Stimulated activated CD8-positive, alpha-beta memory T cell treated with anti-CD3 and anti-CD28 coated beads, Interleukin-4, amount 100 ng/mL, for 48 hours (primary cell): ENCODE measurements around the gene UGGT1.
"Not testable (repeated sequence)": the region's sequence is repeated elsewhere in the genome, so short reads cannot be mapped to it uniquely, and the experiment has no call there.

Experiments used
- DNase-seq: peaks from one replicate; pipeline ENCODE4 v3.0.0-alpha.2; 2020

UGGT1 gene

DNA sequence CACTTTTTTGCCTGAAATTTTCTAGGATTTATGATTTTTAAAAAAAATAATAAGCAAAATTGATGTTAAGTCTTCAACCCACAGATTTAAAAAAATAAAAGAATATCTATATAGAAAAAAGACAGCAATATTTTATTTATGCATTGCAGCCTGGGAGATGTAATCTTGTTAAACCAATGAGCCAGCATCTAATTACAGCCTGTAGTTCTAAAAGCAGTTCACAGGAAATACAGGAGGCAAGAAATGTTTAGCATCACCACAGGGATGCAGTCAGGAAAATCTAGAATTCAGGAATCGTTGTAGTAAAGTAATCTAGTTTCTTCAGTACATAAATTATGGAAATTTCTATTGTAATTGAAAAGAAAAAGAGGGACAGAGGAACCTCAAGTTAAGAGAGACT, 17.2 kb downstream of the UGGT1 start:
- no peak for DNase-seq

DNA sequence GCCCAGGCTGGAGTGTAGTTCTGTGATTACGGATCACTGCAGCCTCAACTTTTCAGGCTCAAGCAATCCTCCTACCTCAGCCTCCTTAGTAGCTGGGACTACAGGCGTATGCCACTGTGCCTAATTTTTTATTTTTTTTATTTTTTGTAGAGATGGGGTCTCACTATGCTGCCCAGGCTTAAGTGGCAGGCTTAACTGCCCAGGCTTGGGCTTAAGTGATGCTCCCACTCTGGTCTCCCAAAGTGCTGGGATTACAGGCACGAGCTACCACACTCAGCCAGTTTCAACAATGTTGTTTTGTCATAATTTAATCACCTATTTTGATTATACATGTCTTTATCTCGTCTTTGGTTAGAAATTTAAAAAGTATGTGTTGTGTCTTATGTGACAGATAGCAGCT, 18.2 kb downstream of the UGGT1 start:
- no peak for DNase-seq

DNA sequence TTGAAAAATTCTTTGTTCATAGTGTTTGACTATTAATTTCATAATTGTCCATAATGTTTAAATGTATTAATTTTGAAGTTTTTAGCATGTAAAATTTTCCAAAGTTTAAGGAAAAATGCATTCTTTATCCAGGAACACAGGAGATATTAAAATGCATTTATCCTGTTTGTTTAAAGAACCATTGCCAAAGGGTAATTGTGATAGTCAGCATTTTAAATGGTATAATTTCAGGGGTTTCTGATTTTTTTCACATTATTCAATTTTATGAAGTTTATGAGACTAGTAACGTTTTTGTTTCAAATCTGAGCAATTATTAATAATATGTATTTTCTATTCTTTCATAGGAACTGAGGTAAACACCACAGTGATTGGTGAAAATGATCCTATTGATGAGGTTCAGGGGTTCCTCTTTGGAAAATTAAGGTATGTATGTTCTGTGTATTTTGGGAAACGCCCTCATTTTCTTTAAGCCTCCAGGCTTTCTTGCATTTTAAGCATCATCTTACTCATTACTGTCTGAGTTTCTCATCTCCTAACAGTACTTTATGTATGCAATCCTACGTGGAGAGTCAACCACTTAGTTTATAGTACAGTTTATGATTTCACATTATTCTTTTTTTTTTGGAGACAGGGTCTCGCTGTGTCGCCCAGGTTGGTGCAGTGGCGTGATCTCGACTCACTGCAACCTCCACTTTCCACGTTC, 25.1 kb downstream of the UGGT1 start:
- DNase-seq = no peak

DNA sequence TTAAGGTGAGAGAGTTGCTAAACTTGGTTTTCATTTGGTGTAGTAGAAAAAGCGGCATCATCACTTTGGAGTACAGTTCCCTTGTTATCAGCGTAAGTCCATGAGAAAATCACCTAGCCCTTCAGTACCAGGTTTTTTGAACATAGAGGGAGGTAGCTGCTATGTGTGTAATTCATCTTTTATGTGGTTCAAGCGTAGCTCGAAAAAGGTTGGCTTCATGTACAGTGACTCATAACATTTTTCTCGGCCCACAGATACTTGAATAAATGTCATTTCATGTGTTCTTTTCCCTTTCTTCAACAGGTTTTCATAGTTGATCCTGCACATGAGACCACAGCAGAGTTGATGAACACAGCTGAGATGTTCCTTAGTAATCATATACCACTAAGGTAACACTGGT, 43.6 kb downstream of the UGGT1 start:
- DNase-seq = no peak

DNA sequence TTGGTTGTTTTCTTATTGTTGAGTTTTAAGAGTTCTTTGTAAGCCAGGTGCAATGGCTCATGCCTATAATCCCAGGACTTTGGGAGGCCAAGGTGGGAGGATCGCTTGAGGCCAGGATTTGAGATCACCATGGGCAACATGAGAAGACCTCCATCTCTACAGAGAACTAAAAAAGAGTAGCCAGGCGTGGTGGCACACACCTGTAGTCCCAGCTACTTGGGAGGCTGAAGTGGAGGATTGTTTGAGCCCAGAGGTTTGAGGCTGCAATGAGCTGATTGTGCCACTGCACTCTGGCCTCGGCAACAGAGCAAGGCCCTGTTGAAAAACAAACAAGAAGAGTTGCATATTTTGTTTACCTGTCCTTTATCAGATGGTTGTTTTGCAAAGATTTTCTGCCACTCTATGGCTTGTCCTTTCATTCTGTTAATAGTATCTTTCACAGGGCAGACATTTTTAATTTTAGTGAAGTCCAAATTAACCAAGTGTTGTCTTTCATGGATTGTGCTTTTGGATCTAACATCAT, 46.2 kb downstream of the UGGT1 start:
- DNase-seq = no peak

DNA sequence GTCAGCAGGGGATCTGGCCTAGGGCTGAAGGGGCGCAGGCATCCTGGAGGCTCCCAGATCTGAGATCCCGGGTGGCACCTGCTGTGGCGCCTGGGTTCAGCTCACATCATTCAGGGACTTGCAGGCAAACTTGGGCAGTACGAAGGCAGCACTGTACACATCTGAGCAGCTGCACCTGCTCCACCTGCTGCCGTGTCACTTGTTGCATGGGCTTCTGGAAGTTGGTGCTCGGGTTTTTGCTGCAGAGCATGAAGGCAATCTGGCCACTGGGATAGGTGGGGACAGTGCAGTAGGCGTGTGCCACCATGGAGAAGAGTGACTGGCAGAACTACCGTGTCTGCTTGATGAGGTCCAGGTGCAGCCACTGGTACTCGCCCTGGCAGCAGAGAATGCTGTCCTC, 48.6 kb downstream of the UGGT1 start:
- no peak for DNase-seq

DNA sequence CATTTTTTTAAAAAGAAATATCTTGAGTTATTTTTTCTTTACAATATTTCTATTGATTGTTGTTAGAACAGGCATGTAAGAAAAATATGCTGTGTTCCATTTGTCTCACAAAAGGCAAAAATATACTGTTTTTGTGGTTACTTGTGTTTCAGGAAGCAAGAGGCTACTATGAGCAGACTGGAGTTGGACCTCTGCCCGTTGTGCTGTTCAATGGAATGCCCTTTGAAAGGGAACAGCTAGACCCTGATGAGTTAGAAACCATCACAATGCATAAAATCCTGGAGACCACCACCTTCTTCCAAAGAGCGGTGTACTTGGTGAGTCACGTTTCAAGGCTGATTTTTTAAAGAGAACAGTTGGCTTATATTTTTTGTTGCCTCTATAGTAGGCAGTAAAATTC, 54.7 kb downstream of the UGGT1 start:
- no peak for DNase-seq

DNA sequence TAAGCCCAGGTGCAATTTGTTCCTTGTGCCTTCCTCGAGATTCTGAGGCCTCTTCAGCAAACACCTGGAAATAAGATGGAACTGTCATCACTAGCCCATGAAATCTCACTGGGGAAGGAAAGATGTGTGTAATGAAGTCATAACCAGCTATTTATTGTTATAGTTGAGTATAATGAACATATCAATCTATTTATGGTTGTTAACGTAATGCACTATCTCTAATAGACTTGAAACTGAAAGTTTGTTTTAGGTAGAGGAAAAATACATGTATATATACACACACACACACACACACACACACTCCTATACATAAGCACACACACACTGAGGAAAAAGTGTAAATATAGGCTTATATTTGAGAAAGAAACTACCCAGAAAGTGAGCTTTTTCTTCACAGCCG, 62.8 kb downstream of the UGGT1 start:
- DNase-seq = no peak

DNA sequence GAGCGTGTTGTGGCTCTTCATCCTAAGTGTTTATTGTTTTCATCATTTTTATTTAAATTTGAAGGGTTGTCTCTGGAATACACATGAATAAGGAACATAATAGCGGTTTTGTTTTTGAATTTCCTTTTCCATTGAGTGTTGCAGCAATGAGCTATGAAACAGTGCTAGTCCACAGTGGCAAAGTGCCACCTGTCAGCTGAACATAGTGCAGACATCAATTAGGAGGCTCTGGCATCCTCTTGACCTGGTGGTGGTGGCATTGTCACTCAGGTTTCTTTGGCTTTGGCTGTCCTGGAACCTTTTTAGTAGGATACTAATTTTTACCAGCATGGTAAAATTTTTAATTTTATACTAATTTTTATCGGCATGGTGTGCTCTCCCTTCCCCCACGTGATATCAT, 63.2 kb downstream of the UGGT1 start:
- DNase-seq = no peak

DNA sequence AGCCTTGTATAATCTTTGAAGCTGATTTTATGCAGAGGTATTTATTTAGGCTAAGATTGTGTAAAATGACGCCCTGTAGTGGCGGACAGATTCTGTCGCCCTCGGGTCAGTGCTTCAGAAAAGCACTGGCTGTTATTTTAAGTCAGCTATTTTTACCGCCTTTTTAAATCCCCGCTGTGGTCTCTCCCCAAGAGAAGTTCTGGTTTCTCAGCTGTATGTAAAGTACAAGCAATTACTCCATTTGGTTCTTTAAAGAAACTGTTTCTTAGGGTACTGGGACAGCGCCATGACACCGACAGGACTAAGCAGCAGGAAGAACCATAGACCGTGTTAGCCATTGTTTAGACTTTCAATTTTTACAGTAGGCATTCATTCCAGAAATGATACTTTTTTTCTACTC, 65.0 kb downstream of the UGGT1 start:
- no peak for DNase-seq

DNA sequence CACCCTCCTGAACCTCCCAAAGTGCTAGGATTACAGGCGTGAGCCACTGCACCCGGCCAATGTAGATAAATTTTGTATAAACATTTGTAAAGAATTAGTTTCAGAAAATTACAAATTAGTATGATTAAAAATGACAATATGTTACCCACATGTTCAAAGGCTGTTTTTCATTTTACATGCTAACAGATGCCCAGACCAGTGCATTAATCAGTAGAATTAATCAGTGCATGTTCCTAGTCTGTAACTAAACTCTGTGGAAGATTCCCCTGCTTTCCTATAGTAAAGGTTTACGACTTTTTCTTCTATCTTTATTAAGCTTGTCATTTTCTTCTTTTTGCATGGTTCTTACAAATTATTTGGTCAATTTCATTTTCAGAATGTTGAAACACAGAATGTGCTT, 65.8 kb downstream of the UGGT1 start:
- no peak for DNase-seq

DNA sequence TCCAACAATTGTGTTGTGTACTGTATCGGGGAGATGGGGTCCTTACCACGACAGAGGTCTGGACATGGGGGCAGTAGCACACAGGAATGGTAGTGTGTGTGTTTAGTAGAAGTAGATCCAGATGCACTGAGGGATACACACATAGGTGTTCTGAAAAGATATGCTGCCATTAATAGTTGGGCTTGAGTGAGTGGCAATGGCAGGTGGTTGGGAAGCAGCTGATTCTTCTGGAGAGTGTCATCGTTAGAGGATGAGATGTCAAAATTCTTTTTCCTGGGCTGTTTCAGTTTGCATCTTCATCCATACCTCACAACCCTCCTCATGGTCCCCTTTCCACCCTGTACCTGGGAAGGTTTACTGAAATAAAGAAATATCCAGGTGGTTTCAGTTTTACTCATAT, 66.6 kb downstream of the UGGT1 start:
- DNase-seq = no peak

DNA sequence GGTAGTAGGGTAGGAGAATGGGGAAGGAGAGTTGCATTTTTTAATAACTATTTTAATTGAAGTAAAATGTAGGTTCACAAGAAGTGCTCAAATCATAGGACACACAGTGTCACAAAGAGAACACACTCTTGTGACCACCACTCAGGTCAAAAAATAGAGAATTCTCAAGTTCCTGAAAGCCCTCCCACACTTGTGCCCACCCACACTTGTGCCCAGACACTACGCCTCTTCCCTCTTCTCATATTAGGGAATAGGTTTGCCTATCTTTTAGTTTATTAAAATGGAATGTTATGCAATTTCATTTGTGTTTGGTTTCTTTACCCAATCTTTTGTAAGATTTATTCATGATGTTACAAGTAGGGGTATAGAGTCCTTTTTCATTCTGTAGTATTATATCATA, 67.2 kb downstream of the UGGT1 start:
- DNase-seq = no peak

DNA sequence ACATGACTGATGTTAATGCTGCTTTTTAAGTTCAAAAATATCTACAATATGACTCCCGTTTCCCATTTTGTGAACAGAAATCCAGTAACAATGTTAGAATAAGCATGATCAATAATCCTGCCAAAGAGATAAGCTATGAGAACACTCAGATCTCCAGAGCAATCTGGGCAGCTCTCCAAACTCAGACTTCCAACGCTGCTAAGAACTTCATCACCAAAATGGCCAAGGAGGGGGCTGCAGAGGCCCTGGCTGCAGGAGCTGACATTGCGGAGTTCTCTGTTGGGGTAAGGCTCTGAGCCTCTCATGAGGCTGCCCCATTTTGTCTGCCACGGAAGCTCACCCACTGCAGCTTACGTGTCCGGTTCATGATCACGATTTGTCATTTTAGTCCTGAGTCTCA, 68.4 kb downstream of the UGGT1 start:
- no peak for DNase-seq

DNA sequence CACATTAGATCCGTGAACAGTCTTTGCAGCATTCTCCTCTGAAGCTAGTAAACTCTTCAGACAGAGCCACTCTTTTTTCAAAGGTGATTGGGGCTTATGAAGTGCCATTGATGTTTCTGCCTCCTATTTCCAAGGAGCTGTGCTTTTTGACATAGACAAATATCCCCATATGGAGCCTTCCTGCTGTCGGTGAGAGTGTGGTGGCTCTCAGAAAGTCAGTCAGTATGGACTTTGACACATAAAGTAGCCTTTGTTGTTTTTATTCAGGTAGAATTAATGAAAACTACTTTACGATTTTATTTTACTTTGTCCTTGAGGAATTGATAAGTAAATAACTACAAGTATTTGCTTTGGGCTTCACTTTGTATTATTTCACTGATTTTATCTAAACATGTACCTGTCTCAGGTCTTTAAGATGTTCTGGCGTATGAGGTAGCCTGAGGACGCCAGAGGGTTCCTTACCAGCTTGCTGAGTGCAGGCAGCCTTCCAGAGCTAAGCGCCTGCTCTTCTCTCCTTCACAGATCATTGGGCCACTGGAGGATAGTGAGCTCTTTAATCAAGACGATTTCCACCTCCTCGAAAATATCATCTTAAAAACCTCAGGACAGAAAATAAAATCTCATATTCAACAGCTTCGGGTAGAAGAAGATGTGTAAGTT, 69.7 kb downstream of the UGGT1 start:
- no peak for DNase-seq

DNA sequence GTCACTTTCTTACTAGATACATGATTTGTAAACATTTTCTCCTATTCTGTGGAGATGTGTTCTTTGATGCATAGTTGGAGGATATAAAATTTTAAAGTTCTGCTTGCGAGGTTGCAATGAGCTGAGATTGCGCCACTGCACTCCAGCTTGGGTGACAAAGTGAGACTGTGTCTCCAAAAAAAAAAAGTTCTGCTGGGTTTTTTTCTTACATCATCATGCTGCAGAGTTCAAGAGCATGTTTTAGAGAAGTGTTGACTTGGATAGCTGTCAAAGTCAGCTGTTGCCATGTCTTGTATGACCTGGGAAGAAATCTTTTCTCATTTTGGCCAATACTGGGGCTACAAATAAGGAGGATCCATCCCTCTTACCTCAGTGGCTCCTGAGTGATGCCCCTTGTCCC, 71.3 kb downstream of the UGGT1 start:
- no peak for DNase-seq

DNA sequence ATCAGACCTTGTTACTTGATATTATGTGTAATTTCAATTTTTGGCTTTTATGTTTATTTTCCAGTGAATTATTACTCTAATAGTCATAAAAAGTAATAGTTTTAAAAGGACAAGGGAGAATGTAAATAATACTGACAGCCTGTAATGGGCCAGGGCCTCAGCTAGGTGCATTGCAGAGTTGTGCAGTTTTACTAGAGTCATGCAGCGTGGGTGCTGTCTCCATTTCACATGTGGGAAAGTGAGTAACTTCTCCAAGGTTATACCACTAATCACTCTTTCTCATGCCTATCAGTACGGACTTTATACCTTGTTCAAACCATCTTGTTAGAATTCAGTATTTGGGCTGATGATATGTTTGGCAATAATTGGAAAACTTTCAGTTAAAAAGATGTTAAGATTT, 73.3 kb downstream of the UGGT1 start:
- DNase-seq = no peak

DNA sequence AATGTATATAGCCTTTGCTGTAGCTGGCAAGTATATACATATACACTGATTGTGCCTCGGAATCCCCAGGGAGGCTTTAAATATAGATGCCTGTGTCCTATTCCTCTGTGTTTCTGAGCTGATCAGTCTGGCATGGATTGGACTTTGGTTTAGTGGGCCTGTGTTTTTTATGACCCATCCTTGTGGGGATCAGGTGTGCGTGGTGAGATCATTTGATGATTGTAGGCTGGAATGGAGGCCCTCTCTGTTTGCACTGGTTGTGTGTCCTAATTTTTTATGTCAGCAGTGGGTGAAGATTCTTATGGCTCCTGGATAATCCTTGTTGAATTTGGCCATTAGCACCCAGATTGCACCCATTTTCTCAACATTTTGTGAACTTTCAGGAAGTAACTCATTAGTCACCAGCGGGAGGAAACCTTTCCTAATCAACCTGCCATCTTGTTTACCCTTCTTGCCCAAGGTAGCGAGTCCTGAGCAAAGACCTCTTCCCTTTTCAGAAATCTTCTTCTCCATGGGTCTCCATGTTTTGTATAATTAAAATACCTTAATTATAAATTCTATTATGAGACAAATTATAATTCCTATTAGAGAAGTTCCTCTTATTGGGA, 75.8 kb downstream of the UGGT1 start:
- DNase-seq = no peak

DNA sequence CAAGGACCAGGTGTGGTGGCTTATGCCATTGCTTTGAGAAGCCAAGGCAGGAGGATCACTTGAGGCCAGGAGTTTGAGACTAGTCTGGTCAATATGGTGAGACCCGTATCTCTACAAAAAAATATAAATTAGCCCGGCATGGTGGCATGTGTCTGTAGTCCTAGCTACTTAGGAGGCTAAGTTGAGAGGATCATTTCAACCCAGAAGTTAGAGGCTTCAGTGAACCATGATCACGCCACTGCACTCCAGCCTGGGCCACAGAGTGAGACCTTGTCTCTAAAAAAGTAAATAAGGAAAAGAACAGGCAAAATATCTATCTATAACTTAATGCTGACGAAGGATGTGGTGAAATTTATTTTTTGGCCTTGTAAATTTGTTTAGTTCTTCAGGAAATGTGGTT, 78.1 kb downstream of the UGGT1 start:
- no peak for DNase-seq

DNA sequence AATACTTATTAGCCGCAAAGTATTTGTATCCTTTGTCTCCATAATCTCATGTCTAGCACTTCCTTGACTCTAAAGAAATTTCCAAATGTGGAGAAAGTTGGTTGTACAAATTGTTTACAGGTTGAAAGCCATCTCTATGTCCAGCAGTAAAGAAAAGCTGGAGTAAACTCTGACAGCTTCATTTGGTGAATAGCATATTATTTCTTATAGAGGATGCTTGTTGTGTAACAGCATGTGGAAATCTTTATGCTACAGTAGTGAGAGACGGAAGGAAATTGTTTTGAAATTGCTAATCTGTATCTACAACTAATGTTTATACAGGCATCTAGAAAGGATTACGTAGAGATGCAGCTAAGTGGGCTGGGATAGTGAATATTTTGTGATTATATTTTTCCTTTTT, 78.5 kb downstream of the UGGT1 start:
- DNase-seq = no peak

DNA sequence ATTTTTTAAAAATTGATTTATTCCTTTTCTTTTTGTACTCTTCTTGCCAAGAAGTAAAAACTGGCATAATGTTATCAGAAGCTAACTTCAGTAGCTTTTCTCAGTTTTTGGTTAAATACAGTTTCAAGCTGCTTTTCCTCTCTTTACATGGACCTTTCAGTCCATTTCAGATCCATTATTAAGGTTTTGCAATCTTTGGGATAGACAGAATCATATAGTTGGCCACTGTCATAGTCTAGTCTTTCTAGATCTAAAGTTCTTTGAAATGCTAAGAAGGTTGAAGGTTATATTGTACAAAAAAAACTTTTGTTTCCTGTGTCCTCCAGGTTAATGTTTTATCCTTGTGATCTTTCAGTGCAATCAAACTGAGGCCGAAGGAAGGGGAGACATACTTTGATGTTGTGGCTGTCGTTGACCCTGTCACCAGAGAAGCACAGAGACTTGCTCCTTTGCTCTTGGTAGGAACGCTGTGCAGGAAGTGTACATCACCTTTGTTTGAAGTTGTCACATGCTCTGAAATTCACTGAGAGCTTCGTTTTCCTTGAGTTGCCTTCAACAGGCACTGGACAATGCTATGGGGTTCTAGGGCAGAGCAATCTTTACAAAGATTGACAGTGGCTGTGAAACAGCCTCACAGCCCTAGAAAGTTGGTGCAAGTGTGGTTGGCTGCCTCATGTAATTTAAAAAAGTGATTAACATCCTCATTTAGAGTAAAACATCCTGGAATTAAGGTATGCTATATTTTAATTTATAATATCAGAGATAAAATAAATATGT, 79.1 kb downstream of the UGGT1 start:
- DNase-seq = no peak

DNA sequence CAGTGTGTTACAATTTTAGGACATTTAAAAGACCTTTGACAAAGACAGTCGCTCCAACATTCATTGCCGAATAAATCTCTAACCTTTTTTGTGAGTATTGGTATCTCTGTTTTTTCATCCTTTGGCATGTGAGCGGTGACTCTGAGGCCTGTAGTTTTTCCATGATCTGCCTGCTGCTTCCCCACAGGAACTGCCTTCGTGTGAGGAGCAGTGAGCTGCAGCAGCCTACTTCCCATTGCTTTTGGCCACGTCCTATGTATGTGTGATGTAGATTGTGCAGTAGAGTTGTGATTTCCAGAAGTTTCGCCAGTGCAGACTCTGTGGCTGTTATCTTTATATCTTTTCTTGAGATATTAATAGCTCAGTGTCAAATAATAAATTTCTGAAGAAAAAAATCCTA, 79.8 kb downstream of the UGGT1 start:
- no peak for DNase-seq

DNA sequence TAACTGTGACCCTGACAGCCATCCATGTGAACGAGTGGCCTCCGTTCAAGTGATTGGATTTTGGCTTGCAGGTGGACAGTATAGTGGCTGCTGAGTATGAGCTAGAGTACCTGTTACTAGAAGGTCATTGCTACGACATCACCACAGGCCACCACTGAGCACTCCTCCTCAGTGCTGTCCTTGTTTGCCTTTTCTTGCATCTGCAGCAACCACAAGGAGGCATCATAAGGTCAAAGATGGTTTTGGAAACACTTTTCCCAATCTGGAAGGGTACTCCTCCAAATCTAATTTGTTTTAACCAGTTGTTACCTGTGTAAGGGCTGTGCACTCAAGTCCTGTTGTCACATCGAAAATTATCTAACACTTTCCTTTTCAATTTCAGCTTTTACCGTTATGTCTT, 81.2 kb downstream of the UGGT1 start:
- no peak for DNase-seq

DNA sequence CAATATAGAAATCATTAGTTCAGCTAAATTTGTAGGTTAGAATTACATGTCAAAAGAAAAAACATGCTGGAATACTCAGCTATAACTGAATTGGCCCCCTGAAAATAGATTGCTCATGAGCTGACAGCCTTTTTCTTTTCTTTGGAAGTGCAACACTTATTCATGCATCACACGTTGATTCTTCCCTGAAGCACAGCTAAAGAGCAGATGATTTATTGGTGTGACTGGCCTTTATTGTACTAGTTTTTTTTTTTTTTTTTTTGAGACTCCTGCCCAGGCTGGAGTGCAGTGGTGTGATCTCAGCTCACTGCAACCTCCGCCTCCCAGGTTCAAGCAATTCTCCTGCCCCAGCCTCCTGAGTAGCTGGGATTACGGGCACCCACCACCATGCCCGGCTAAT, 83.1 kb downstream of the UGGT1 start:
- not testable (repeated sequence) for DNase-seq
